ENCODE results near the gene LAMA2. TPM values are rescaled to one million over a fixed set of nuclear protein-coding genes. Genes with fewer than 3 reads are reported as not detected.
A peak's percentile ranks its signal among the peaks of the same experiment; 100 is the strongest.
"Not testable (repeated sequence)": the region's sequence is repeated elsewhere in the genome, so short reads cannot be mapped to it uniquely, and the experiment has no call there.

LAMA2 gene
- total RNA-seq, 1 donor from 2014 or later, result 0.17 TPM

GRCh38 chr6:129006724-129007514 lies 124.0 kb downstream of the LAMA2 start:
- DNase-seq, result peak; percentile 34

- DNase-seq, result no peak
Measured at GRCh38 chr6:129007701-129008373, 124.9 kb downstream of the LAMA2 start.

- DNase-seq, result no peak
Measured at GRCh38 chr6:129008591-129008990, 125.7 kb downstream of the LAMA2 start.

GRCh38 chr6:129009851-129010250 lies 126.9 kb downstream of the LAMA2 start:
- no peak for DNase-seq

GRCh38 chr6:129014302-129014701 lies 131.4 kb downstream of the LAMA2 start:
- DNase-seq, result no peak

GRCh38 chr6:129015721-129016120 lies 132.8 kb downstream of the LAMA2 start:
- no peak for DNase-seq

- no peak for DNase-seq
Measured at GRCh38 chr6:129016844-129017243, 133.9 kb downstream of the LAMA2 start.

GRCh38 chr6:129022011-129022553 lies 139.1 kb downstream of the LAMA2 start:
- no peak for DNase-seq

- no peak for DNase-seq
Measured at GRCh38 chr6:129026601-129027000, 143.7 kb downstream of the LAMA2 start.

- DNase-seq, result peak; percentile 2
Measured at GRCh38 chr6:129029778-129030177, 146.8 kb downstream of the LAMA2 start.

- DNase-seq, result no peak
Measured at GRCh38 chr6:129030215-129030614, 147.3 kb downstream of the LAMA2 start.

GRCh38 chr6:129031051-129031599 lies 148.2 kb downstream of the LAMA2 start:
- DNase-seq, result no peak

GRCh38 chr6:129032602-129033001 lies 149.7 kb downstream of the LAMA2 start:
- DNase-seq, result no peak

GRCh38 chr6:129033180-129033579 lies 150.2 kb downstream of the LAMA2 start:
- no peak for DNase-seq

- no peak for DNase-seq
Measured at GRCh38 chr6:129033581-129033980, 150.6 kb downstream of the LAMA2 start.

- DNase-seq, result no peak
Measured at GRCh38 chr6:129041563-129041962, 158.6 kb downstream of the LAMA2 start.

GRCh38 chr6:129046526-129046925 lies 163.6 kb downstream of the LAMA2 start:
- DNase-seq, result no peak

GRCh38 chr6:129047834-129048233 lies 164.9 kb downstream of the LAMA2 start:
- DNase-seq, result no peak

- no peak for DNase-seq
Measured at GRCh38 chr6:129050086-129050485, 167.1 kb downstream of the LAMA2 start.

- DNase-seq, result not testable (repeated sequence)
Measured at GRCh38 chr6:129053143-129053542, 170.2 kb downstream of the LAMA2 start.

GRCh38 chr6:129055796-129056195 lies 172.9 kb downstream of the LAMA2 start:
- DNase-seq, result no peak

GRCh38 chr6:129059650-129060049 lies 176.7 kb downstream of the LAMA2 start:
- DNase-seq, result no peak

- no peak for DNase-seq
Measured at GRCh38 chr6:129069006-129069405, 186.1 kb downstream of the LAMA2 start.

- no peak for DNase-seq
Measured at GRCh38 chr6:129073051-129073450, 190.1 kb downstream of the LAMA2 start.
